Testis (tissue), 3 donors: ENCODE results near the gene RFTN2. TPM values are rescaled to one million over a fixed set of nuclear protein-coding genes. Genes with fewer than 3 reads are reported as not detected.
A peak's percentile ranks its signal among the peaks of the same experiment; 100 is the strongest.

Experiments
- DNase-seq: peaks from one replicate; pipeline ENCODE4 v3.0.0-alpha.2; 2019
- H3K27ac ChIP-seq, 2 donors: fragments of 200-600 bp; sonication (generic); one replicate each; pipeline ENCODE4 v1.5.1; 2019
- H3K27me3 ChIP-seq: fragments of 200-600 bp; sonication (generic); one replicate; pipeline ENCODE4 v1.5.1; 2019
- H3K36me3 ChIP-seq: fragments of 200-600 bp; sonication (generic); one replicate; pipeline ENCODE4 v1.5.1; 2017; ENCODE audit warnings: low read depth; ENCODE audit errors: missing control alignments
- H3K4me1 ChIP-seq: fragments of 200-600 bp; sonication (generic); one replicate; pipeline ENCODE4 v1.5.1; 2019
- H3K4me3 ChIP-seq, 2 donors: fragments of 200-600 bp; sonication (generic); one replicate each; pipeline ENCODE4 v1.5.1; 2017 to 2019
- H3K9me3 ChIP-seq: fragments of 200-600 bp; sonication (generic); one replicate; pipeline ENCODE4 v1.5.1; 2017
- POLR2A ChIP-seq: fragments of 450-650 bp; IDR thresholded peaks from one replicate; pipeline ENCODE4 v1.6.1; 2017; ENCODE audit warnings: antibody characterized with exemption, mild to moderate bottlenecking, moderate library complexity
- WGBS, 2 donors: methylation state at CpG; one replicate each; pipeline ENCODE4 v1.1.5; 2018; 5-methylcytosine and 5-hydroxymethylcytosine counted together
- intact Hi-C: fragments of 100-400 bp; cut with DNase I; formaldehyde crosslinking; loops from one replicate; pipeline ENCODE4 v1.15.1; 2023; ENCODE audit warnings: low total_unique reads
- polyA plus RNA-seq: library from polyadenylated mRNA; stranded (reverse); fragments of 350-450 nt; fragmentation: Illumina TruSeq; extraction: RNeasy Lipid Tissue Mini Kit (QIAGEN cat#74804); gene quantifications from one replicate; pipeline ENCODE4 v1.2.3, GENCODE V29; 2014; ENCODE audit warnings: low read depth, low replicate concordance; ENCODE audit not compliant: insufficient read depth
- total RNA-seq, 2 donors: library from RNA; depleted of rRNA; stranded (reverse); fragments of >200 nt; gene quantifications; one replicate each; pipeline ENCODE4 v1.2.3, GENCODE V29; 2016
- TF ChIP-seq, protein P1 (sequence below), 3 experiments: fragments of 450-650 bp in 2 of 3; fragments of 200-600 bp in 1 of 3; sonication (generic) in 1 of 3; IDR thresholded peaks; one replicate each; pipeline ENCODE4 v1.5.1; 2016 to 2019; ENCODE audit warnings: antibody characterized with exemption in 3 of 3, mild to moderate bottlenecking in 2 of 3, moderate library complexity in 1 of 3

The RFTN2 gene
- total and polyA plus RNA-seq, 3 donors from 2014 or later, result 16.1 to 25.0 (median 19.8) TPM

DNA sequence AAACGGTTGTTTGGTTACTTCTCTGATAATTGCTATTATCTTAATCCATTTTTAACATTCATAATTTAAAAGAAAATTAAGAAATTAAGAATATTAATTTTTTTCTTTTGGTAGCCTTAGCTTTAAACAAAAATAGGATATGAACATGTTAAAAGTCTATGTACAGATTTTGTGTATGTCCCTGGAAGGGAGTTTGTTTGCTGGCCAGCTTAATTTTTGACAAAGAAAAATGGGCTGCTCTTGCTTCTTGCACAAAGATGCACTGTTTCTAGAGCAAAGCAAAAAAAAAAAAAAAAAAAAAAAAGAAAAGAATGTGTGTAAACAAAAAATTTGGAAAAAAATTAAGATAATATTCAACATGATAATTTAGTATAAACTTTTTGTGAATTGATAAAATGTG is 1.3 kb downstream of the RFTN2 start:
- TF ChIP-seq, protein P1, sequence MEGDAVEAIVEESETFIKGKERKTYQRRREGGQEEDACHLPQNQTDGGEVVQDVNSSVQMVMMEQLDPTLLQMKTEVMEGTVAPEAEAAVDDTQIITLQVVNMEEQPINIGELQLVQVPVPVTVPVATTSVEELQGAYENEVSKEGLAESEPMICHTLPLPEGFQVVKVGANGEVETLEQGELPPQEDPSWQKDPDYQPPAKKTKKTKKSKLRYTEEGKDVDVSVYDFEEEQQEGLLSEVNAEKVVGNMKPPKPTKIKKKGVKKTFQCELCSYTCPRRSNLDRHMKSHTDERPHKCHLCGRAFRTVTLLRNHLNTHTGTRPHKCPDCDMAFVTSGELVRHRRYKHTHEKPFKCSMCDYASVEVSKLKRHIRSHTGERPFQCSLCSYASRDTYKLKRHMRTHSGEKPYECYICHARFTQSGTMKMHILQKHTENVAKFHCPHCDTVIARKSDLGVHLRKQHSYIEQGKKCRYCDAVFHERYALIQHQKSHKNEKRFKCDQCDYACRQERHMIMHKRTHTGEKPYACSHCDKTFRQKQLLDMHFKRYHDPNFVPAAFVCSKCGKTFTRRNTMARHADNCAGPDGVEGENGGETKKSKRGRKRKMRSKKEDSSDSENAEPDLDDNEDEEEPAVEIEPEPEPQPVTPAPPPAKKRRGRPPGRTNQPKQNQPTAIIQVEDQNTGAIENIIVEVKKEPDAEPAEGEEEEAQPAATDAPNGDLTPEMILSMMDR (IDR thresholded peaks at IDR 0.05), result no peak
- TF ChIP-seq POLR2A, result no peak
- no peaks in the 10 kb centered on the region for H3K36me3 ChIP-seq
- DNase-seq, result no peak
- H3K27me3 ChIP-seq, result no peaks in the 10 kb centered on the region
- intact Hi-C loops, result no loop called here
- H3K4me3 ChIP-seq, result peak overlapping the region in 1 of 2 donors; percentile 35
- no peaks in the 10 kb centered on the region for H3K9me3 ChIP-seq
- H3K4me1 ChIP-seq, result no peaks in the 10 kb centered on the region
- 43 to 49% methylated on average over 1 of the region's 1 CpG for WGBS, 2 donors
- H3K27ac ChIP-seq, result peak overlapping the region in 1 of 2 donors; percentile 75

DNA sequence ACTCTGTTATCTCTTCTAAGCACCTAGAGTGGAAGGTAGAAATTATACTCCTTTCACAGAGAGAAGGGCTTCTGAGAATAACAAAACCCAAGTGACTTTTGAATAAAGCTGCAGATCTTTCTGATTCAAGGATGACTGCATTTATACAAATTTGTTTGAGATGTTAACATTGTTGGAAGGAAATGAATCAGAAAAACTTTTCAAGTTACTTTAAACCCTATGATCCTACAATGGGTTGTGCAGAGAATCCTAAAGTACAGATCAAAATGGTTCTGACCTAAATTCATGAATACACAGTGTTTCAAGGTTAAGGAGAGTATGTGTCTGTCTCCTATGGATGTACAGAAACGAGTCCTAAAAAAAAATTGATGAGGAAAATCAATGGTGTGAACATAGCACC is 1.8 kb downstream of the RFTN2 start:
- Histone ChIP-seq H3K27me3 (no peaks in the 10 kb centered on the region), H3K4me1 (no peaks in the 10 kb centered on the region), H3K4me3 (no peak overlapping the region), H3K36me3 (no peaks in the 10 kb centered on the region), H3K9me3 (no peaks in the 10 kb centered on the region), H3K27ac (no peak overlapping the region)
- no peak for DNase-seq
- WGBS, 2 donors, result 34 to 43% methylated on average over 1 of the region's 1 CpG
- TF ChIP-seq POLR2A, result no peak
- TF ChIP-seq, protein P1 (IDR thresholded peaks at IDR 0.05), result no peak
- intact Hi-C loops, result no loop called here

DNA sequence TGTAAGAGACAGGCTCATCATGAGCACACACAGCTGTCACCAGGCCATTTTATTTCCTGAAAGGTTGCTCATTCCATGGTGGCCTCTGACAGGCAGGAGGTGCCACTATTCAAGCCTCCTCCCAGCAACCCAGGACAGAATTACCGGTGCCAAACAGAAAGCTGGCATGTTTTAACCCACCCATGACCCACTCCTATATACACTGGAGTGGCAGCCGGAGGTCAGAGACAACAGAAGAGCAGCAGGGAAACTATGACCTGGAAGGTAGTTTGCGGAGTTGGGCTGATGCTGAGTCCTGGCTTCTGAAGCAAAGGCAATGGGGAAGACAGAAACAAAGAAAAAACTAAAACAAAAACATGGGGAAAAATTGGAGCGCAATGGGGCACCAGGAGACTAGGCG is 2.3 kb downstream of the RFTN2 start:
- Histone ChIP-seq H3K27me3 (no peaks in the 10 kb centered on the region), H3K4me3 (no peak overlapping the region), H3K4me1 (no peaks in the 10 kb centered on the region), H3K27ac (no peak overlapping the region), H3K9me3 (no peaks in the 10 kb centered on the region), H3K36me3 (no peaks in the 10 kb centered on the region)
- no peak for DNase-seq
- no peak for TF ChIP-seq POLR2A
- TF ChIP-seq, protein P1 (IDR thresholded peaks at IDR 0.05), result no peak
- WGBS, 2 donors, result 77 to 79% methylated on average over 5 of the region's 5 CpGs
- intact Hi-C loops, result no loop called here

DNA sequence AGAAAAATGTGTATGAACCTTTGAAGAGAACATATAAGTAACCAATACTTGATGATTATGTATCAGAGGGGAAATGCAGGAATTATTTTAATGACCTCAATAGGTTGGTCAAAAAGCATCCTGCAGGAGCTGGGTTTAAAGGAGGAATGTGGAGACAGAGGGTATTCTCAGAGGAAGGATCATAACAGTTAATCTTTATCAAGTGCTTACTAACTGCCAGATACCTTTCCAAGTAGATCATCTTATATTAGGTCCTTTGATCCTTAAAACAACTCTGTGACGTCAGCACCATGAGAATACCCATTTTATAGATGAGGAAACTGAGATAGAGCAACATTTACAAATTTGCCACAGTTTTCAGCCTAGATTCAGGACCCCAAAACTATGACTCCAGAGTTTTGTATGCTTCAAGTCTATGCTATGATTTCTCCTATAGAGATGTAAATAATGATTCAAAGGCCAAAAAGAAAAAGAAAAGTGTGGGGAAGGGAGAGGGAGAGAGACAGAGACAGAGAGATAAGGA is 3.0 kb downstream of the RFTN2 start:
- DNase-seq, result no peak
- no peaks in the 10 kb centered on the region for H3K9me3 ChIP-seq
- H3K36me3 ChIP-seq, result no peaks in the 10 kb centered on the region
- no peak overlapping the region for H3K27ac ChIP-seq
- no peaks in the 10 kb centered on the region for H3K4me1 ChIP-seq
- no peaks in the 10 kb centered on the region for H3K27me3 ChIP-seq
- intact Hi-C loops, result no loop called here
- no peak overlapping the region for H3K4me3 ChIP-seq
- WGBS, 2 donors, result 60 to 83% methylated on average over 1 of the region's 1 CpG
- no peak for TF ChIP-seq POLR2A
- TF ChIP-seq, protein P1 (IDR thresholded peaks at IDR 0.05), result no peak

DNA sequence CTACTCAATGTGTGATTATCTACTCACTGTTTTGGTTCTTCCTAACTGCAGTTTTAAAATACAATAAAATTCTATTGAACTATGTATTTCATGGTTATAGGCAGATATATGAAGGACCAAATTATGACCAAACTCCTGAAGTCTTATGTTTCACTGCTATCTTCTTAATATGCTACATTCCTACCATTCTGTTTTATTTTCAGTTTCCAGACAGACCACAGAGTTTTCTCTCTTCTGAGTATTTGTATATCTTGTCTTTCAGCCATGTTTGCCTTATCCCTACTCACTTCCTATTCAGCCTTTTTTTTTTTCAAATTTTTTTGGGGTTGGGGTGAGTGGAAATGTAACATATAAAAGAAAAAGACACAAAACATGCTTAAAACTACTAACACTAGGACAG is 6.3 kb downstream of the RFTN2 start:
- H3K27ac ChIP-seq, result no peak overlapping the region
- H3K4me3 ChIP-seq, result no peak overlapping the region
- no peaks in the 10 kb centered on the region for H3K27me3 ChIP-seq
- H3K36me3 ChIP-seq, result no peaks in the 10 kb centered on the region
- H3K9me3 ChIP-seq, result no peaks in the 10 kb centered on the region
- DNase-seq, result no peak
- intact Hi-C loops, result no loop called here
- TF ChIP-seq, protein P1 (IDR thresholded peaks at IDR 0.05), result no peak
- H3K4me1 ChIP-seq, result no peaks in the 10 kb centered on the region
